Astrocyte (in vitro differentiated cells and primary cell): ENCODE data around the gene SLC25A36. TPM values are rescaled to one million over a fixed set of nuclear protein-coding genes. Genes with fewer than 3 reads are reported as not detected.

Source experiments
- DNase-seq: peaks from one replicate; pipeline ENCODE4 v3.0.0-alpha.2; 2010; ENCODE audit warnings: low read depth
- FAIRE-seq: peaks from 2 replicates; lab custom pipeline; 2011; peaks lifted over from hg19 to GRCh38; lab: Jason Lieb, UNC
- H2AFZ ChIP-seq: 2 replicates; pipeline ENCODE4 v1.6.0; 2012; ENCODE audit warnings: low read depth, low read length, inconsistent platforms
- H3K27ac ChIP-seq: 2 replicates; pipeline ENCODE4 v1.5.1; 2011; ENCODE audit warnings: low read depth, low read length, inconsistent platforms
- H3K27me3 ChIP-seq: 2 replicates; pipeline ENCODE4 v1.6.0; 2011; ENCODE audit warnings: low read length, inconsistent platforms; ENCODE audit not compliant: insufficient read depth
- H3K36me3 ChIP-seq: 2 replicates; pipeline ENCODE4 v1.5.1; 2011; ENCODE audit warnings: low read length, inconsistent platforms; ENCODE audit not compliant: insufficient read depth
- H3K4me1 ChIP-seq: 2 replicates; pipeline ENCODE4 v1.5.1; 2011; ENCODE audit warnings: low read length, inconsistent platforms; ENCODE audit not compliant: insufficient read depth
- H3K4me2 ChIP-seq: 2 replicates; pipeline ENCODE4 v1.6.0; 2012; ENCODE audit warnings: low read length, inconsistent platforms
- H3K4me3 ChIP-seq: 2 replicates; pipeline ENCODE4 v1.5.1; 2011; ENCODE audit warnings: low read depth, mild to moderate bottlenecking, low read length, inconsistent platforms; ENCODE audit not compliant: insufficient read depth
- H3K79me2 ChIP-seq: 2 replicates; pipeline ENCODE4 v1.6.0; 2012; ENCODE audit warnings: mild to moderate bottlenecking, low read length, inconsistent platforms; ENCODE audit not compliant: insufficient read depth
- H3K9ac ChIP-seq: 2 replicates; pipeline ENCODE4 v1.6.0; 2012; ENCODE audit warnings: mild to moderate bottlenecking, low read length, inconsistent platforms
- H3K9me3 ChIP-seq: 2 replicates; pipeline ENCODE4 v1.5.1; 2012; ENCODE audit warnings: low read depth, mild to moderate bottlenecking, low read length, inconsistent platforms; ENCODE audit not compliant: insufficient read depth
- H4K20me1 ChIP-seq: 2 replicates; pipeline ENCODE4 v1.6.0; 2012; ENCODE audit warnings: low read length, inconsistent platforms; ENCODE audit not compliant: insufficient read depth
- H3K27ac Mint-ChIP-seq: one replicate; pipeline ENCODE4 v1.8.0; 2021; ENCODE audit warnings: mild to moderate bottlenecking, mixed read lengths; ENCODE audit not compliant: unreplicated experiment
- H3K27me3 Mint-ChIP-seq: one replicate; pipeline ENCODE4 v1.8.0; 2021; ENCODE audit warnings: low read depth, mixed read lengths; ENCODE audit not compliant: unreplicated experiment
- H3K36me3 Mint-ChIP-seq: one replicate; pipeline ENCODE4 v1.8.0; 2021; ENCODE audit warnings: low read depth, mixed read lengths; ENCODE audit not compliant: unreplicated experiment
- H3K4me1 Mint-ChIP-seq: one replicate; pipeline ENCODE4 v1.8.0; 2021; ENCODE audit warnings: low read depth, mixed read lengths; ENCODE audit not compliant: unreplicated experiment
- H3K4me3 Mint-ChIP-seq: one replicate; pipeline ENCODE4 v1.8.0; 2021; ENCODE audit warnings: mild to moderate bottlenecking, moderate library complexity, mixed read lengths; ENCODE audit not compliant: unreplicated experiment
- H3K9me3 Mint-ChIP-seq: one replicate; pipeline ENCODE4 v1.8.0; 2021; ENCODE audit warnings: mild to moderate bottlenecking, mixed read lengths; ENCODE audit not compliant: unreplicated experiment
- EZH2 ChIP-seq: IDR thresholded peaks from 2 replicates; pipeline ENCODE4 v1.6.1; 2012; ENCODE audit warnings: mild to moderate bottlenecking, low read length, inconsistent platforms; ENCODE audit not compliant: insufficient read depth
- total RNA-seq: library from RNA; stranded (reverse); gene quantifications from 2 replicates; pipeline ENCODE4 v1.2.1, GENCODE V29; 2021
- TF ChIP-seq, protein P1 (sequence below): IDR thresholded peaks from 2 replicates; pipeline ENCODE4 v1.5.1; 2011; ENCODE audit warnings: low read depth, mild to moderate bottlenecking, inconsistent platforms, low read length, moderate library complexity; ENCODE audit not compliant: insufficient read depth

Gene SLC25A36
- total RNA-seq, 1 donor from 2014 or later, result 81.0 TPM

DNA sequence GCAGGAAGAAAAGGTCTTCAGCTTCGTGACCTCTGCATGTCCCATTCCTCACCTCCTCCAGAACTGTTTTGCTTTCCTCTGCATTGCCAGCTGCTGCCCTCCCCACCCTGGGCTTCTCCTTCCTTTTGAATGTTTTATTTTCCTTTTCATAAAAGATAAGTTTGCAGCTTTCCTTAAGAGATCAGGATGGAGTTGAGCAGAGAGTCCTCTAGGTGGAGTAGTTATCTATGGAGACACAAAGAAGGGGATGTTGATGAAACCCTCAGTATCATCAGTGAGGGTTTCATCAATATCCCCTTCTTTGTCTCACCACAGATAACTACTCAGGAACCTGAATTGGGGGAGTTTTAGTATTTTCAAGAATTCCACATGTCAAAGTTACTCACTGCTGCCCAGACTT is 19.0 kb upstream of the SLC25A36 start:
- H3K4me1 ChIP-seq, result no peaks in the 10 kb centered on the region
- no peaks in the 10 kb centered on the region for H4K20me1 ChIP-seq
- FAIRE-seq, result no peak
- Mint-ChIP-seq H3K9me3 (no peaks in the 10 kb centered on the region), H3K27me3 (peaks cover 1% of the 10 kb centered on the region), H3K36me3 (no peaks in the 10 kb centered on the region), H3K4me1 (peaks cover 8% of the 10 kb centered on the region), H3K4me3 (no peak overlapping the region), H3K27ac (no peak overlapping the region)
- no peak for DNase-seq
- H3K79me2 ChIP-seq, result no peaks in the 10 kb centered on the region
- no peaks in the 10 kb centered on the region for H3K36me3 ChIP-seq
- H3K4me2 ChIP-seq, result no peak overlapping the region
- no peak overlapping the region for H3K27ac ChIP-seq
- no peak overlapping the region for H3K4me3 ChIP-seq
- TF ChIP-seq, protein P1, sequence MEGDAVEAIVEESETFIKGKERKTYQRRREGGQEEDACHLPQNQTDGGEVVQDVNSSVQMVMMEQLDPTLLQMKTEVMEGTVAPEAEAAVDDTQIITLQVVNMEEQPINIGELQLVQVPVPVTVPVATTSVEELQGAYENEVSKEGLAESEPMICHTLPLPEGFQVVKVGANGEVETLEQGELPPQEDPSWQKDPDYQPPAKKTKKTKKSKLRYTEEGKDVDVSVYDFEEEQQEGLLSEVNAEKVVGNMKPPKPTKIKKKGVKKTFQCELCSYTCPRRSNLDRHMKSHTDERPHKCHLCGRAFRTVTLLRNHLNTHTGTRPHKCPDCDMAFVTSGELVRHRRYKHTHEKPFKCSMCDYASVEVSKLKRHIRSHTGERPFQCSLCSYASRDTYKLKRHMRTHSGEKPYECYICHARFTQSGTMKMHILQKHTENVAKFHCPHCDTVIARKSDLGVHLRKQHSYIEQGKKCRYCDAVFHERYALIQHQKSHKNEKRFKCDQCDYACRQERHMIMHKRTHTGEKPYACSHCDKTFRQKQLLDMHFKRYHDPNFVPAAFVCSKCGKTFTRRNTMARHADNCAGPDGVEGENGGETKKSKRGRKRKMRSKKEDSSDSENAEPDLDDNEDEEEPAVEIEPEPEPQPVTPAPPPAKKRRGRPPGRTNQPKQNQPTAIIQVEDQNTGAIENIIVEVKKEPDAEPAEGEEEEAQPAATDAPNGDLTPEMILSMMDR, result peak; percentile 45
- no peak for TF ChIP-seq EZH2
- no peak overlapping the region for H3K9ac ChIP-seq
- H3K9me3 ChIP-seq, result no peaks in the 10 kb centered on the region
- no peak overlapping the region for H2AFZ ChIP-seq
- H3K27me3 ChIP-seq, result peaks cover 9% of the 10 kb centered on the region

DNA sequence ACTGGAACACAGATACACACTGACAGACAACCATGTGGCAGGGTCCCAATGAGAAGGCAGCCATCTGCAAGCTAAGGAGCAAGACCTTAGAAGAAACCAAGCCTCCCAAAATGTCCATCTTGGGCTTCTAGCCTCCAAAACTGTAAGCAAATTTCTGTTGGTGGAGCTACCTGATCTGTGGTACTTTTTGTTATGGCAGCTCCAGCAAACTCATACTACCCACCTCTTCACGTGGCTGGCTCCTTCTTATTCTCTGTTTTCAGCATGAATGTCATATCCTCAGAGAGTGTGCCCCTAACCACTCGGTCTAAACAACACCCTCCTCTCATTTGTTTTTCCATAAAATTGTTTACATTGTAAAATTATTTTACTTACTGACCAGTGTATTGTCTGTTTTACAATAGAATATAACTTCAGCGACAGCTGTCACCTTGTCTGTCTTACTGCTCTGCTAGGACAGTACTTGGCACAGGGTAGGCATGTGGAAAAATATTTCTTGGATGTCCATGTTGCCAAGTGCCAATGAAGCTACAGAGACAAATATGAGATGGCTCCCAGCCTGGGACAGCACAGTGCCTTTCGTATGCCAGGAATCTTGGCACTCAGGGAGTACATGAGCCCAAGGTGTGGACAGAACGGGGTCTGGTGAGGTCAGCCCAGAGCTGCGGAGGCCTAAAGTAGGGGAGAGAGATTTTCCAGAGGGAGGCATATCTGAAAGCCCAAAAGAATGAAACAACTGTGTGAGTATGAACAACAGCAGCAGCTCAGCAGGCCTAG is 17.4 kb upstream of the SLC25A36 start:
- Histone ChIP-seq H3K9ac (no peak overlapping the region), H4K20me1 (no peaks in the 10 kb centered on the region), H3K27ac (no peak overlapping the region), H3K4me1 (no peaks in the 10 kb centered on the region), H3K79me2 (no peaks in the 10 kb centered on the region), H3K4me2 (no peak overlapping the region), H3K9me3 (no peaks in the 10 kb centered on the region), H2AFZ (no peak overlapping the region), H3K27me3 (peaks cover 14% of the 10 kb centered on the region), H3K4me3 (no peak overlapping the region), H3K36me3 (no peaks in the 10 kb centered on the region)
- Mint-ChIP-seq H3K36me3 (no peaks in the 10 kb centered on the region), H3K27ac (no peak overlapping the region), H3K9me3 (no peaks in the 10 kb centered on the region), H3K4me1 (peaks cover 8% of the 10 kb centered on the region), H3K27me3 (peaks cover under 1% of the 10 kb centered on the region), H3K4me3 (peak overlapping the region; percentile 60)
- TF ChIP-seq, protein P1, result no peak
- TF ChIP-seq EZH2, result no peak
- DNase-seq, result no peak
- no peak for FAIRE-seq
